Esophagus muscularis mucosa (tissue), 3 donors: ENCODE results near the gene CLNK.

Source experiments
- POLR2AphosphoS5 ChIP-seq, 2 donors: sonication (generic); formaldehyde crosslinking; IDR thresholded peaks; one replicate each; pipeline ENCODE4 v1.6.1; 2017; ENCODE audit warnings: antibody characterized with exemption in 2 of 2
- TF ChIP-seq, protein P1 (sequence below), 3 experiments: fragments of 200-600 bp in 2 of 3; fragments of 450-650 bp in 1 of 3; sonication (generic) in 2 of 3; IDR thresholded peaks; one replicate each; pipeline ENCODE4 v1.5.1; 2017 to 2019; ENCODE audit warnings: antibody characterized with exemption in 3 of 3, mild to moderate bottlenecking in 2 of 3, moderate library complexity in 1 of 3

DNA sequence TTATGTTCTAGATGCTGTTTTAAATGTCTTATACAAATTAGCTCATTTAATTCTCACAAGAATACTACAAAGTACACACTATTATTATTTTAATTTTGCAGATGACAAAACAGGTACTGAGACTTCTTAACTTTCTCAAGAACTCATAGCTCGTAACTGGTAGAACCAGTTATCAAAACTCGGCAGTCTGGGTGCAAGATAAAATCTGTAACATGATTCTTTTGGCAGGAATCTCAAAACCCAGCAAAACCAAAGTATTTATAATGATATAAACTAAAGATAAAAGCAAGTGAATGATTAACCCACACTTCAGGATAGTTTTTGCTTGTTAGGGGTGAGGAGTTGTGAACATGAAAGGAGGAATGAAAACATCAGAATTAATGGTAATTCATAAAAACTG lies 27.6 kb downstream of the CLNK start:
- TF ChIP-seq, protein P1, sequence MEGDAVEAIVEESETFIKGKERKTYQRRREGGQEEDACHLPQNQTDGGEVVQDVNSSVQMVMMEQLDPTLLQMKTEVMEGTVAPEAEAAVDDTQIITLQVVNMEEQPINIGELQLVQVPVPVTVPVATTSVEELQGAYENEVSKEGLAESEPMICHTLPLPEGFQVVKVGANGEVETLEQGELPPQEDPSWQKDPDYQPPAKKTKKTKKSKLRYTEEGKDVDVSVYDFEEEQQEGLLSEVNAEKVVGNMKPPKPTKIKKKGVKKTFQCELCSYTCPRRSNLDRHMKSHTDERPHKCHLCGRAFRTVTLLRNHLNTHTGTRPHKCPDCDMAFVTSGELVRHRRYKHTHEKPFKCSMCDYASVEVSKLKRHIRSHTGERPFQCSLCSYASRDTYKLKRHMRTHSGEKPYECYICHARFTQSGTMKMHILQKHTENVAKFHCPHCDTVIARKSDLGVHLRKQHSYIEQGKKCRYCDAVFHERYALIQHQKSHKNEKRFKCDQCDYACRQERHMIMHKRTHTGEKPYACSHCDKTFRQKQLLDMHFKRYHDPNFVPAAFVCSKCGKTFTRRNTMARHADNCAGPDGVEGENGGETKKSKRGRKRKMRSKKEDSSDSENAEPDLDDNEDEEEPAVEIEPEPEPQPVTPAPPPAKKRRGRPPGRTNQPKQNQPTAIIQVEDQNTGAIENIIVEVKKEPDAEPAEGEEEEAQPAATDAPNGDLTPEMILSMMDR (IDR thresholded peaks at IDR 0.05) = no peak
- no peak for TF ChIP-seq POLR2AphosphoS5 (IDR thresholded peaks at IDR 0.05)
